Measurements from ENCODE around the gene PRTFDC1.
"Not testable (repeated sequence)": the region's sequence is repeated elsewhere in the genome, so short reads cannot be mapped to it uniquely, and the experiment has no call there.

Gene PRTFDC1

DNA sequence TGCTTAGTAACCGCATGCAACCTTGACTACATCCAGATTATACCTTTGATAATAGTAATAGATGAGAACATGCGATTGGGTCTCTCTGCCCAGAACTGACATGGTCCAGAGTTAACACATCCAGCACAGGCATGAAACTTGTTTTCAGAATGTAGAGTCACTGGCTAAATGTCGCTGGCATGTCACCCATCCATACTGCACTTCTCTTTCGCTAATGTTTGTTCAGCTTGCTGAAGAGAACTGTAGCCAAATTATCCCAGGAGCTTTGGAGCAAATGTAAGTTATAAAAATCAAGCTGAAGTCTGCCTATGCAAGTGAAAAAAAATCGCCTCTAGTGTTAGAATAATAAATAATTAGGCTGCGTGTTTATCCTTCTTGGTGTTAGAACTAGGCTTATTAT, 98.2 kb downstream of the PRTFDC1 start:
- no peak overlapping the region for H3K4me3 Mint-ChIP-seq
- H3K36me3 Mint-ChIP-seq (ENCODE audit: low read depth) = no peaks in the 10 kb centered on the region
- peaks cover 3% of the 10 kb centered on the region for H3K27me3 Mint-ChIP-seq

GRCh38 chr10:24853661-24854060, 98.7 kb downstream of the PRTFDC1 start:
- Mint-ChIP-seq H3K9me3 (no peaks in the 10 kb centered on the region), H3K27me3 (peaks cover 3% of the 10 kb centered on the region), H3K36me3 (ENCODE audit: low read depth) (no peaks in the 10 kb centered on the region), H3K4me3 (no peak overlapping the region), H3K27ac (no peak overlapping the region), H3K4me1 (ENCODE audit: low read depth) (no peaks in the 10 kb centered on the region)
- intact Hi-C loops (cut with micrococcal nuclease) = no loop called here

More for the DNA sequence above, 98.2 kb downstream of the PRTFDC1 start:
- Mint-ChIP-seq H3K27ac (no peak overlapping the region), H3K4me1 (ENCODE audit: low read depth) (no peaks in the 10 kb centered on the region), H3K9me3 (no peaks in the 10 kb centered on the region)
- intact Hi-C loops (cut with micrococcal nuclease) = no loop called here

DNA sequence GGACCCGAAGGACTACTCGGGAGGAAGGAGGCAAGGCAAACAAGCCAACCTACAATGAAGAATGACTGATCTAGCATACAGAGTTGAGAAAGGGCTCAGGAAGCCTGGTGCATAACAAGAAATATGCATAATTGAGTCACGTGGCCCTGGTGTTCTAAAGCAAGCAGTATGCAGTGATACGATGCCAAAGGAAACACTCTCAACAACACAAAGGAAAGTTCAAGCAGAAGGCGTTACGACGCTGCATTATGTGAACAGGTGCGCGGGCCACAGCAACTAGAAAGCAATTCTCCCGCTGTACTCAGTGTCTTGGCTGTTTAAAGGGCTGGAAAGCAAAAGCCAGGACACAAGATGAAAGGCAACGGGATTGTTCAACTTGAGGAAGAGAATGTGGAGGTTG, 100.8 kb downstream of the PRTFDC1 start:
- Mint-ChIP-seq H3K27ac (no peak overlapping the region), H3K9me3 (no peaks in the 10 kb centered on the region), H3K36me3 (ENCODE audit: low read depth) (no peaks in the 10 kb centered on the region), H3K4me1 (ENCODE audit: low read depth) (peaks cover 5% of the 10 kb centered on the region), H3K27me3 (peaks cover 3% of the 10 kb centered on the region), H3K4me3 (no peak overlapping the region)
- intact Hi-C loops (cut with micrococcal nuclease) = no loop called here

GRCh38 chr10:24850727-24851296, 101.6 kb downstream of the PRTFDC1 start:
- H3K4me1 Mint-ChIP-seq (ENCODE audit: low read depth) = peaks cover 5% of the 10 kb centered on the region
- H3K4me3 Mint-ChIP-seq = no peak overlapping the region
- intact Hi-C loops (cut with micrococcal nuclease) = no loop called here
- H3K9me3 Mint-ChIP-seq = no peaks in the 10 kb centered on the region
- no peaks in the 10 kb centered on the region for H3K36me3 Mint-ChIP-seq (ENCODE audit: low read depth)
- H3K27ac Mint-ChIP-seq = no peak overlapping the region
- peaks cover 3% of the 10 kb centered on the region for H3K27me3 Mint-ChIP-seq

- intact Hi-C loops (cut with micrococcal nuclease) = no loop called here
- Mint-ChIP-seq H3K4me3 (no peak overlapping the region), H3K27ac (no peak overlapping the region), H3K4me1 (ENCODE audit: low read depth) (peaks cover 5% of the 10 kb centered on the region), H3K9me3 (no peaks in the 10 kb centered on the region), H3K27me3 (peaks cover 4% of the 10 kb centered on the region), H3K36me3 (ENCODE audit: low read depth) (no peaks in the 10 kb centered on the region)
These were observed 102.7 kb downstream of the PRTFDC1 start for GRCh38 chr10:24849501-24850299.

- H3K27me3 Mint-ChIP-seq = peaks cover 5% of the 10 kb centered on the region
- no peak overlapping the region for H3K4me3 Mint-ChIP-seq
- no peaks in the 10 kb centered on the region for H3K9me3 Mint-ChIP-seq
- intact Hi-C loops (cut with micrococcal nuclease) = no loop called here
- H3K27ac Mint-ChIP-seq = no peak overlapping the region
- H3K36me3 Mint-ChIP-seq (ENCODE audit: low read depth) = no peaks in the 10 kb centered on the region
- peaks cover 5% of the 10 kb centered on the region for H3K4me1 Mint-ChIP-seq (ENCODE audit: low read depth)
These were observed 103.4 kb downstream of the PRTFDC1 start for GRCh38 chr10:24849051-24849450.

DNA sequence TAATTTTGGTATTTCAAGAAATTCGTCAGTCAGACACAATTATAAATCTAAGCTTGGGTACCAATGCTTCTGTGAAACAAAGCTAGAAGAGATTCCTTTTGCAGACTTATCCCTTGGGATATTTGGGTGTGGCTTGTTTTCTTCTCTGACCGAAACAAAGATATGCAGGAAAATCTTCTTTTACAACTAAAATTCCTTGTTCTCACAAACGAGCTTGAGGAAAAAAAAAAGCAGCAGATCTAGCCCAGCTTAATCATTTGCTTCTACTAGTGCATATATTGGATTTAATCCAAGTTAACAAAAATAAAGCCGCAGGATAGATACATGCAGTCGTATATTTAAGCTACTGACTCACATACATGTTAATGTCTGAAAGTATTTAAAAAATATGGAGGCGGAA, 104.2 kb downstream of the PRTFDC1 start:
- Mint-ChIP-seq H3K4me1 (ENCODE audit: low read depth) (peaks cover 5% of the 10 kb centered on the region), H3K9me3 (no peaks in the 10 kb centered on the region), H3K36me3 (ENCODE audit: low read depth) (no peaks in the 10 kb centered on the region), H3K27me3 (peaks cover 5% of the 10 kb centered on the region), H3K4me3 (no peak overlapping the region), H3K27ac (no peak overlapping the region)
- intact Hi-C loops (cut with micrococcal nuclease) = no loop called here

DNA sequence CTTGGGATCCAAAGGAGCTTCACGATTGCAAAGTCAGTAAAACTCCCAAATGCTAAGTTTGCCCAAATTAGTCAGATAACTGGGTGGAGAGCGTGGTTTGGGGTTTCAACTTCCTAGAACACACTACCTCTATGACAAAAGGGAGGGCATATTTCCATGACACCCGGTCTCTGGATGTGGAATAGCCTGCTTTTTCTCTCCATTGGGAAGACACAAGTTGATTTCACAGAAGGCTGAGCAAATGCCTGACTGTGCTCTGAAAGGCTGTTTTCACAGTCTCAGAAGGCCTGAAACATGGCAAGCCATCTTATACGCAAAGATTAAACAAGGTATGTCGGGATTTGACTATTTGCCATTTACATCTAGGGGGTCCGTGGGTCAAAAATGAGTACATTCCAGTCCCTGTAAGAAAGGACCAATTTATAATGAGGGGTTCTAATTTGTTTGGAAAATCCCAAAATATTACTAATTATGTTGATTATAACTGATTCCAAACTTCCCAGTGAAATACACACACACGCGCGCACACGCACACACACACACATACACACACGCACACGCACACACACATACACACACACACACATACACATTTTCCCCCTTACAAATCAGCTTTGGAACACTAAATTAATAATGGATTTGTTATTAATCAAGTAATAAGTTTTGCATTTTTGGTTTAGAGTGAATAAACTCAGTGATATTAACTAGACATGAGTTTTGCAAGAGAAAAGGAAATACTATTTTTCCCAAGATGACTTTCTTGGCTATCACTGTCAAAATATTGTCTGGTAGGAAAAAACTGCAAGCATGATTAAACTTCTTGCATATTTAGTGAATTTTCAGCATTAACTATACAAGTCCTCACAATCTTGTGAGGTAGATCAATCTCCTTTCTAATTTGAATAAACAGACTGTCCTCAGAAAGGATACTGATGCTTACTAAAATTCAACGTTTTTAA, 105.0 kb downstream of the PRTFDC1 start:
- Mint-ChIP-seq H3K4me1 (ENCODE audit: low read depth) (peaks cover 5% of the 10 kb centered on the region), H3K9me3 (no peaks in the 10 kb centered on the region), H3K4me3 (no peak overlapping the region), H3K27me3 (peaks cover 5% of the 10 kb centered on the region), H3K27ac (no peak overlapping the region), H3K36me3 (ENCODE audit: low read depth) (no peaks in the 10 kb centered on the region)
- intact Hi-C loops (cut with micrococcal nuclease) = no loop called here

DNA sequence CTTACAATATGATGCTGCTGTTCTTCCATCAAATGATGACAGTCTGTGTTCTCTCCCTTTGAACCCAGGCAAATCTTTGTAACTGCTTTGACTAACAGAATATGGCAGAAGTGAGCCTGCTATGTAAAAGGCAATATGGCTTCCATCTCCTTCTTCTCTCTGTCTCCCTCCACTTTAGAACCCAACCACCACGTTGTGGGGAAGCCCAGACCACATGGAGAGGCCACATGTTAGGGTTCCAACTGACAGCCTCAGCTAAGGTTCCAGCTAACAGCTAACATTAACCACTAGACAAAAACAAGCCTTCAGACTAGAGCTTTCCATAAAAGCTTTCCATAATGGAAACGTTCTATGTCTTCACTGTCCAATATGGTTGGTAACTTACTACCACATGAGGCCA, 107.7 kb downstream of the PRTFDC1 start:
- Mint-ChIP-seq H3K27me3 (peaks cover 4% of the 10 kb centered on the region), H3K27ac (no peak overlapping the region)

GRCh38 chr10:24843256-24843655, 109.2 kb downstream of the PRTFDC1 start:
- Mint-ChIP-seq H3K36me3 (ENCODE audit: low read depth) (no peaks in the 10 kb centered on the region), H3K27me3 (peaks cover 4% of the 10 kb centered on the region), H3K4me1 (ENCODE audit: low read depth) (peaks cover 5% of the 10 kb centered on the region), H3K4me3 (no peak overlapping the region), H3K9me3 (no peaks in the 10 kb centered on the region), H3K27ac (no peak overlapping the region)
- intact Hi-C loops (cut with micrococcal nuclease) = no loop called here

More for the DNA sequence above, 107.7 kb downstream of the PRTFDC1 start:
- H3K36me3 Mint-ChIP-seq (ENCODE audit: low read depth) = no peaks in the 10 kb centered on the region
- H3K4me3 Mint-ChIP-seq = no peak overlapping the region
- peaks cover 5% of the 10 kb centered on the region for H3K4me1 Mint-ChIP-seq (ENCODE audit: low read depth)
- intact Hi-C loops (cut with micrococcal nuclease) = no loop called here
- no peaks in the 10 kb centered on the region for H3K9me3 Mint-ChIP-seq

DNA sequence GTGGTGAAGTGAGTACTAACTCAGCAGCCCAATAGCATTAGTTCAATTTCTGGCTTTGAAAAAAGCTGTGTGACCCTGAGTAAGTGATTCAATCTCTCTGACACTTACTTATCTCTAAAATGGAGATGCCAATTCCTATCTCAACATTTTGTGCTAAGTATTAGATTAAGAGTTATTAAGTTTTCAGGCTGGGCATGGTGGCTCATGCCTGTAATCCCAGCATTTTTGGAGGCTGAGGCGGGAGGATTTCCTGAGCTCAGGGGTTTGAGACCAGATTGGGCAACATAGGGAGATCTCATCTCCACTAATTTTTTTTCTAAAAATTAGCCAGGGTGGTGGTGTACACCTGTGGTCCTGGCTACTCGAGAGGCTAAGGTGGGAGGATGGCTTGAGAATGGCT, 109.5 kb downstream of the PRTFDC1 start:
- Mint-ChIP-seq H3K27ac (no peak overlapping the region), H3K4me3 (no peak overlapping the region), H3K27me3 (peaks cover 4% of the 10 kb centered on the region), H3K9me3 (no peaks in the 10 kb centered on the region), H3K36me3 (ENCODE audit: low read depth) (no peaks in the 10 kb centered on the region), H3K4me1 (ENCODE audit: low read depth) (peaks cover 8% of the 10 kb centered on the region)
- intact Hi-C loops (cut with micrococcal nuclease) = no loop called here

GRCh38 chr10:24841530-24841929, 110.9 kb downstream of the PRTFDC1 start:
- H3K4me3 Mint-ChIP-seq = no peak overlapping the region
- no peaks in the 10 kb centered on the region for H3K36me3 Mint-ChIP-seq (ENCODE audit: low read depth)
- H3K4me1 Mint-ChIP-seq (ENCODE audit: low read depth) = peaks cover 5% of the 10 kb centered on the region
- intact Hi-C loops (cut with micrococcal nuclease) = no loop called here
- no peaks in the 10 kb centered on the region for H3K9me3 Mint-ChIP-seq
- no peak overlapping the region for H3K27ac Mint-ChIP-seq
- peaks cover 4% of the 10 kb centered on the region for H3K27me3 Mint-ChIP-seq

- Mint-ChIP-seq H3K4me1 (ENCODE audit: low read depth) (peaks cover 5% of the 10 kb centered on the region), H3K36me3 (ENCODE audit: low read depth) (no peaks in the 10 kb centered on the region), H3K9me3 (no peaks in the 10 kb centered on the region), H3K4me3 (no peak overlapping the region), H3K27me3 (peaks cover 4% of the 10 kb centered on the region), H3K27ac (no peak overlapping the region)
- intact Hi-C loops (cut with micrococcal nuclease) = no loop called here
These were observed 111.6 kb downstream of the PRTFDC1 start for GRCh38 chr10:24840784-24841183.

GRCh38 chr10:24837781-24838180, 114.6 kb downstream of the PRTFDC1 start:
- H3K9me3 Mint-ChIP-seq; H3K4me3 Mint-ChIP-seq; H3K27me3 Mint-ChIP-seq; H3K27ac Mint-ChIP-seq; H3K4me1 Mint-ChIP-seq (ENCODE audit: low read depth); H3K36me3 Mint-ChIP-seq (ENCODE audit: low read depth); intact Hi-C loops (cut with micrococcal nuclease): not testable (repeated sequence)
